ENCODE data around the gene GABPB1.

Gene GABPB1

DNA sequence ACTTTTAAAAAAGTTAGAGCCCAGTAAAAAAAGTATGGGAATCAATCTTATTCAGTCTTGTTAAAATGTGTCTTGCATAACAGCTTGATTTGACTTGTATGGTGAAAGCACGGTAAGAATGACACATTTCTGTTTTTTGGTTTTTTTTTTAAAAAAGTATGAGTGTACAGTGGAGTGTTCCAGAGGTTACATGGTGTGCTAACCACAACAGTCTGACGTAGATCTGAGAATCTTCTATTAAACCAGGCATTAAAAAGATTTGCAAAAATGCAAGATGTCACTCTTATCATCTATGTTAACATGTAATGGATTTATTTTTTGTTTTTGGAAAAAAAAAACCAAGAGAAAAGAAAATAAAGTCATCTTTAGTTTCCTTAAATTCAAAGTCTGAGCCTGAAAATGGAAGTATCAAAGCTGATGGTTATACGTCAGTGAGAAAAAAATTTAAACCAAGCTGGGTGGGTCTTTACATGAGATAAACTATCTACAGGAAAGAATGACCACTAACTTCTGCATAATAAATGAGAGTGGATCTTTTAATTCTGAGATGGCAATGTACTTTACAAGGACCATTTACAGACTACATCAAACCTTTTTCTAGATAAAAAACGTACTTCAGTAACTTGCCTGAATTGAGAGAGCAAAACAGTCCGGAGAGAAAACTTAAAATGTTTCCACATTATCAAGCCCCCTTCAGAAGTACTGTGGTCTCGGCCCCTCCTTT lies 1.6 kb downstream of the GABPB1 start:
- TF ChIP-seq CTCF (IDR thresholded peaks at IDR 0.05): no peak

GRCh38 chr15:50350621-50351020 lies 4.4 kb downstream of the GABPB1 start:
- TF ChIP-seq CTCF (IDR thresholded peaks at IDR 0.05): no peak

GRCh38 chr15:50345298-50345697 lies 9.7 kb downstream of the GABPB1 start:
- no peak for TF ChIP-seq CTCF (IDR thresholded peaks at IDR 0.05)

GRCh38 chr15:50344006-50344464 lies 11.0 kb downstream of the GABPB1 start:
- no peak for TF ChIP-seq CTCF (IDR thresholded peaks at IDR 0.05)

DNA sequence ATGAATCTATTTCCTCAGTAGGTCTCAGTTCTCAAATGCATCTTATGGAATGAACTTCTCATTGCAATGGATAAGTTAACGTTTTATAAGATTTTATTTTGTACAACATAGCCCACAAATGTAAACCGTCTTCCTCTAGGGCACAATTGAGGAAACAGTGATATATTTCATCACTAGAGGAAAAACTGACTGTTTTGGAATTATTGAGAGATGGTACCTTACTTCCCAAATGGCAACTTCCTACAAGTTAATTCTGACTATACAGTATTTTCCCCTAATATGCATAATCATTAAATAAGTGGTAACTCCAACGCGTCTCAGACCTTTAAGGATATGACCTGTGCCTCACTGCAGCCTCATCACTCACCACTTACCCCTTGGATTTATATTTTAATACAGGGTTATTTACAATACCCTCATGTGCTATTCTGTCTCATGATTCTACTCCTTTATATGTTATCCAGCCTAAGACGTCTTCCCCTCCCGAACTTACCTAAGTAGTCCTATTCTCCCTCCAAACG lies 13.3 kb downstream of the GABPB1 start:
- TF ChIP-seq CTCF (IDR thresholded peaks at IDR 0.05): no peak

DNA sequence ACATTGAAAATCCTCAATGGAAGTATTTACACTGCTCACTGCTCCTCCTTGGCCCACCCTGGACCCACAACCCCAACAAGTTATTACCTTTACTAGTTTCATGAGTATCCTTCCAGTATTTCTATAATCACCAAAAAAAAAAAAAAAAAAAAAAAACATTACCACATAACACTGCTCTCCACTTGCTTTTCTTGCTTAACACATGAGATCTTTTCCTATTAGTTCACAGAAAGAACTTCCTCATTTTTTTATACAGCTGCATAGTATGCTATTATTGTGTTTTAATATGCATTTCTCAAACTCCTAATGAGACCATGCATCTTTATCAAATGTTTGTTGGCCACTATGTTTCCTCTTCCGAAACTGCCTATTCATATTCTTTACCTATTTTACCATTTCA lies 14.6 kb downstream of the GABPB1 start:
- no peak for TF ChIP-seq CTCF (IDR thresholded peaks at IDR 0.05)

DNA sequence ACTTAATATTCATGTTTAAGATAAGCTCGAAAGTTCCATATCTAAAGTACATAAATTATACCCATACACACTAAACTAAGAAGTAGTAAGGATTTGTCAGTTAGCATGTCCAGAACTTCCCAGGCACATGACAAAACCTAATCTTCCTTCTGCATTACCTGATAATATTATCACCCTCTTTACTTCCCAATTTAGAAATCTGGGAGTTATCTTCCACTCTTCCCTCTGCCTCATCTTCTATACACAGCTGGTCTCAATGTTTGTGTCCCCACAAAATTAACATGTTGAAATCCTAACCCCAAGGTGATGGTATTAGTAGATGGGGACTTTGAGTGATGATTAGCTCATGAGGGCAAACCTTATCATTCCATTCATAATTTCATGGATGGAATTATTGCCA lies 15.3 kb downstream of the GABPB1 start:
- TF ChIP-seq CTCF (IDR thresholded peaks at IDR 0.05): no peak

All from LNCAP (cell line).